ENCODE results near the gene RBMY1D. TPM values are rescaled to one million over a fixed set of nuclear protein-coding genes. Genes with fewer than 3 reads are reported as not detected.
A peak's percentile ranks its signal among the peaks of the same experiment; 100 is the strongest.
"Not testable (repeated sequence)": the region's sequence is repeated elsewhere in the genome, so short reads cannot be mapped to it uniquely, and the experiment has no call there.

Gene RBMY1D
- total RNA-seq: not detected
- long read RNA-seq: 0 reads

DNA sequence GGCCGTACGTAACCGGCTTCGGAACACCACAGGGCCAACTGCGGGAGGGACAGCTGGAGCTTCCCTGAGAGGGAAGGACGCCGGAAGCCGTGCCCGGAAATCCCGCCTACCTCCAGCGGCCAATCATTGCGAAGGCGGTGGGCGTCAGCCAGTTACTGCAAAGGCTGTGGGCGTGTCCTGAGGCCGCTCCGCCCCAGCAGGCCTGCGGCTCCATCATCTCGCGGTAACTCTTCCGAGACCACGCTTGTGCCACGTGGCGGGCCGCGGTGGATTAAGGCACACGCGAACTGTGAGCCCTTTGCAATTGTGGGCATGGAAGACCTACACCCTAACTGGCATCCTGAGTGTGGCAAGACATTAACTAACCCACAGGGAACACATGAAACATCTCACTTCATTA, at the start of gene RBMY1D:
RBMY1D (minus strand) TSS at position 101 of the 400 bp plus-strand sequence. CDS start 2,013 bp downstream, outside the sequence.
- intact Hi-C loops (cut with micrococcal nuclease); DNase-seq; H3K27ac ChIP-seq (replicated peaks); H3K36me3 ChIP-seq; H3K27me3 ChIP-seq (ENCODE audit: low read depth); H3K4me3 ChIP-seq; H3K4me1 ChIP-seq; H3K9me3 ChIP-seq (replicated peaks): not testable (repeated sequence)

- H3K9me3 ChIP-seq (replicated peaks); intact Hi-C loops (cut with micrococcal nuclease); H3K27me3 ChIP-seq (ENCODE audit: low read depth); H3K36me3 ChIP-seq; H3K4me1 ChIP-seq; H3K4me3 ChIP-seq; H3K27ac ChIP-seq (replicated peaks); DNase-seq: not testable (repeated sequence)
Measured at GRCh38 chrY:21917932-21918331, 23.6 kb upstream of the RBMY1D start, which contains the start of gene RBMY1E. TSS of gene RBMY1E (minus strand) at chrY:21918032. CDS start at chrY:21916054, 1,978 bp downstream.

DNA sequence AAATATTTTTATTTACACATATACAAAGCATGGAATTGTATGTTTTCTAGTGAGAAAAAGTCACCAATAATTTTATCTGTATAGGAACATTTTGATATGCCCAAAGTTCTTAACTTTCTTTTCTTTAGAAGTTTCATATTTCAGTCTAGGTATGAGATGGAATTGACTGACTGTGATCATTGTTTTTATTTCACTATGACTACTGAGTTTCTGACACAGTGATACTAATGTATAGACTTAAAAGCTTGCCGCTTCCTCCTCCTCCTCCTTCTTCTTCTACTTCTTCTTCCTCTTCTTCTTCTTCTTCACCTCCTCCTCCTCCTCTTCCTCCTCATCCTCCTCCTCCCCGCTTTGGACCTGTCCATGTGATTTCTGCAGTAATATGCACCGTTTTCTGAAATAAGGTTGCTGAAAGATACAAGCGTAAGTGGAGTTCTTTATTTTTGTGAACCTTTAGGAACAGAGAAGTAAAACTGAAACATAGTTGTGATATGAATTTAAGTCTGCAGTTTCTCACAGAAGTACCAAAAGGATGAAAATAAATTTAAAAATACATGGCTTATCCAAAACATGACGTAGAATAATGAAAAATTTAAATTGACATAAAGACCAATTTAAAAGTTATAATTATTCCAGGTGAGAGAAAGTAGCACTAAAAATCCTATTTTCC, 24.8 kb downstream of the RBMY1D start:
- H3K4me1 ChIP-seq; H3K9me3 ChIP-seq (replicated peaks); H3K4me3 ChIP-seq; DNase-seq; H3K27me3 ChIP-seq (ENCODE audit: low read depth); H3K27ac ChIP-seq (replicated peaks); H3K36me3 ChIP-seq; intact Hi-C loops (cut with micrococcal nuclease): not testable (repeated sequence)

DNA sequence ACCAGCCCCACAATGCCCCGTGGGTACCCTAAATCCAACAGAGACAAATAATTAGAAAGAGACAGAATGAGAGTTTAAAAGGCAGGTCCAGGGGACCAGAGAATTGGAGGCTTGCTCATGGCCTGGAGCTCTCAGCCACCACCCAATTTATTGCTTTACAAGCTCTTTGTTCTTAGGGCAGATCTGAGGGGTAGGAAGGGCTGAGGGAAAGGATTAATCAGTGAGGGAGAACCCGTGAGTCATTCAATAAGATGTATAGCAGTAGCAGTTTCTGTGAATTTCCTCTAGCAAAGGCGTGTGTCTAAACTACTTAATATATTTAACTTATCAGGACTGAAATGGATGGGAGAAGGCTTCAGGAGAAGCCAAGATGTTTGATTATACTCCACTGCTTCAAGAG, 48.8 kb downstream of the RBMY1D start:
- Histone ChIP-seq H3K4me1 (peaks cover 1% of the 10 kb centered on the region), H3K9me3 (replicated peaks) (no peaks in the 10 kb centered on the region), H3K27me3 (ENCODE audit: low read depth) (no peaks in the 10 kb centered on the region), H3K27ac (replicated peaks) (no peak overlapping the region), H3K36me3 (no peaks in the 10 kb centered on the region), H3K4me3 (no peak overlapping the region)
- intact Hi-C loops (cut with micrococcal nuclease): no loop called here
- DNase-seq: no peak
- TF ChIP-seq, protein P1, sequence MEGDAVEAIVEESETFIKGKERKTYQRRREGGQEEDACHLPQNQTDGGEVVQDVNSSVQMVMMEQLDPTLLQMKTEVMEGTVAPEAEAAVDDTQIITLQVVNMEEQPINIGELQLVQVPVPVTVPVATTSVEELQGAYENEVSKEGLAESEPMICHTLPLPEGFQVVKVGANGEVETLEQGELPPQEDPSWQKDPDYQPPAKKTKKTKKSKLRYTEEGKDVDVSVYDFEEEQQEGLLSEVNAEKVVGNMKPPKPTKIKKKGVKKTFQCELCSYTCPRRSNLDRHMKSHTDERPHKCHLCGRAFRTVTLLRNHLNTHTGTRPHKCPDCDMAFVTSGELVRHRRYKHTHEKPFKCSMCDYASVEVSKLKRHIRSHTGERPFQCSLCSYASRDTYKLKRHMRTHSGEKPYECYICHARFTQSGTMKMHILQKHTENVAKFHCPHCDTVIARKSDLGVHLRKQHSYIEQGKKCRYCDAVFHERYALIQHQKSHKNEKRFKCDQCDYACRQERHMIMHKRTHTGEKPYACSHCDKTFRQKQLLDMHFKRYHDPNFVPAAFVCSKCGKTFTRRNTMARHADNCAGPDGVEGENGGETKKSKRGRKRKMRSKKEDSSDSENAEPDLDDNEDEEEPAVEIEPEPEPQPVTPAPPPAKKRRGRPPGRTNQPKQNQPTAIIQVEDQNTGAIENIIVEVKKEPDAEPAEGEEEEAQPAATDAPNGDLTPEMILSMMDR (IDR thresholded peaks at IDR 0.05; ENCODE audit: borderline replicate concordance): no peak

DNA sequence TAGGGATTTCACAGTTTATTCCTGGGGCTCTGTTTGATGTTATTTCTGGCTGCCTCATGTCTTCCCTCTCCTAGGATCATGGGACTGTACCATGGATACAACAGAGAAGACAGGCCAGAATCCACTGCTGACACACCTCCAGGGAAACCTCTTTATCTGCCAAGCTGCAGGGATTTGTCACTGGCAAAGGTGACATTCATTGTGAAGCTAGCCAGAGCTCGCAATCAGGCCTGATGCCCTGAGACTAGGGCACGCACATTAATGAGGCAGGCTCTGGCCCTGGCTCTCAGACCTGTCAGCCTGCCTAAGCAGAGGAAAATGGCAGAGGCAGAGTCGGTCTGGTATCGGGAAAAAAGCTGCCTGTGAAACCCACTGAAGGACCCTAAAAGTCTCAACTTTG, 52.2 kb downstream of the RBMY1D start:
- Histone ChIP-seq H3K9me3 (replicated peaks) (no peaks in the 10 kb centered on the region), H3K27ac (replicated peaks) (peak overlapping the region; percentile 59), H3K27me3 (ENCODE audit: low read depth) (no peaks in the 10 kb centered on the region), H3K36me3 (no peaks in the 10 kb centered on the region), H3K4me3 (no peak overlapping the region), H3K4me1 (peaks cover 7% of the 10 kb centered on the region)
- TF ChIP-seq, protein P1 (IDR thresholded peaks at IDR 0.05; ENCODE audit: borderline replicate concordance): no peak
- peak; percentile 36 for DNase-seq
- intact Hi-C loops (cut with micrococcal nuclease): no loop called here

DNA sequence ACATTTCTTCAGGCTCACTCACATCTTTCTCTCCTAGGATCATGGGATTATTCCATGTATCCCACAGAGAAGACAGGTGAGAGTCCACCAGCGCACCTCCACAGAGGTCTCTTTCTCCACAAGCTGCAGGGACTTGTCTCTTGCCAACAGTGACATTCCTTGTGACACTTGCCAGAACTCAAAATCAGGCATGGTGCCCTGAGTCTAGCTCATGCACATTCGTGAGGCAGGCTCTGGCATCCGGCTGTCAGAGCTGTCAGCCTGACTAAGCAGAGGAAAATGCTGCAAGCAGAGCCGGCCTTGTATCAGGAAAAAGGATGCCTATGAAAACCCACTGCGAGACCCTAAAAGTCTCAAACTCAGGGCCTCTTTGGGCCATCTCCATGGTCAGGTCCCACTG, 54.8 kb downstream of the RBMY1D start:
- H3K9me3 ChIP-seq (replicated peaks): no peaks in the 10 kb centered on the region
- TF ChIP-seq, protein P1 (IDR thresholded peaks at IDR 0.05; ENCODE audit: borderline replicate concordance): no peak
- H3K27ac ChIP-seq (replicated peaks): peak overlapping the region; percentile 50
- intact Hi-C loops (cut with micrococcal nuclease): no loop called here
- H3K36me3 ChIP-seq: no peaks in the 10 kb centered on the region
- H3K27me3 ChIP-seq (ENCODE audit: low read depth): no peaks in the 10 kb centered on the region
- H3K4me3 ChIP-seq: no peak overlapping the region
- H3K4me1 ChIP-seq: peaks cover 7% of the 10 kb centered on the region
- DNase-seq: peak; percentile 38

- peak overlapping the region; percentile 16 for H3K27ac ChIP-seq (replicated peaks)
- TF ChIP-seq, protein P1 (IDR thresholded peaks at IDR 0.05; ENCODE audit: borderline replicate concordance): no peak
- H3K36me3 ChIP-seq: no peaks in the 10 kb centered on the region
- peaks cover 7% of the 10 kb centered on the region for H3K4me1 ChIP-seq
- no peak overlapping the region for H3K4me3 ChIP-seq
- H3K9me3 ChIP-seq (replicated peaks): no peaks in the 10 kb centered on the region
- H3K27me3 ChIP-seq (ENCODE audit: low read depth): no peaks in the 10 kb centered on the region
- DNase-seq: no peak
- intact Hi-C loops (cut with micrococcal nuclease): no loop called here
Measured at GRCh38 chrY:21836343-21836742, 58.0 kb downstream of the RBMY1D start.

All from left ventricle myocardium inferior (tissue), 1 donor.